WTC11 (cell line): ENCODE measurements around the gene DAD1. TPM values are rescaled to one million over a fixed set of nuclear protein-coding genes. Genes with fewer than 3 reads are reported as not detected.

Source experiments
- ATAC-seq: fragments of 200-7000 bp; cut with Tn5 transposase; 2 replicates; pipeline ENCODE4 v1.10.0; 2021; ENCODE audit warnings: mild to moderate bottlenecking, moderate library complexity
- CTCF ChIA-PET: fragments of 300-600 bp; sonication (Branson Sonifier 250); formaldehyde crosslinking; loops from one replicate; lab custom pipeline; 2021; ENCODE audit warnings: antibody characterized with exemption; lab: Charles Lee
- POLR2A ChIA-PET: fragments of 350-600 bp; sonication (Branson Sonifier 250); formaldehyde crosslinking; loops from one replicate; lab custom pipeline; 2021; ENCODE audit warnings: antibody characterized with exemption; lab: Charles Lee
- DNase-seq: peaks from one replicate; pipeline ENCODE4 v3.0.0; 2021; ENCODE audit warnings: low spot score
- H3K27ac Mint-ChIP-seq: 2 replicates; pipeline ENCODE4 v1.8.0; 2021; ENCODE audit warnings: mixed read lengths
- H3K27me3 Mint-ChIP-seq: 2 replicates; pipeline ENCODE4 v1.8.0; 2021; ENCODE audit warnings: low read depth, mild to moderate bottlenecking, moderate library complexity, mixed read lengths
- H3K36me3 Mint-ChIP-seq: 2 replicates; pipeline ENCODE4 v1.8.0; 2021; ENCODE audit warnings: mixed read lengths
- H3K4me1 Mint-ChIP-seq: 2 replicates; pipeline ENCODE4 v1.8.0; 2022; ENCODE audit warnings: mixed read lengths
- H3K4me3 Mint-ChIP-seq: 2 replicates; pipeline ENCODE4 v1.8.0; 2021; ENCODE audit warnings: mild to moderate bottlenecking, moderate library complexity, mixed read lengths
- H3K9me3 Mint-ChIP-seq: 2 replicates; pipeline ENCODE4 v1.8.0; 2021; ENCODE audit warnings: mixed read lengths
- ATF1 ChIP-seq: sonication (generic); formaldehyde crosslinking; IDR thresholded peaks from 2 replicates; pipeline ENCODE4 v1.8.1; 2023; ENCODE audit warnings: mild to moderate bottlenecking, moderate library complexity, missing genetic modification reagents
- CREM ChIP-seq: sonication (generic); formaldehyde crosslinking; IDR thresholded peaks from 2 replicates; pipeline ENCODE4 v1.8.1; 2022; ENCODE audit warnings: mild to moderate bottlenecking, missing genetic modification reagents, moderate library complexity
- ELF4 ChIP-seq: sonication (generic); formaldehyde crosslinking; IDR thresholded peaks from 2 replicates; pipeline ENCODE4 v1.8.1; 2022; ENCODE audit warnings: low read depth, mild to moderate bottlenecking, moderate library complexity, missing genetic modification reagents
- ETV6 ChIP-seq: sonication (generic); formaldehyde crosslinking; IDR thresholded peaks from 2 replicates; pipeline ENCODE4 v1.8.1; 2022; ENCODE audit warnings: mild to moderate bottlenecking, missing genetic modification reagents
- MXD4 ChIP-seq: fragments of 250-450 bp; sonication (Bioruptor Pico); IDR thresholded peaks from 2 replicates; pipeline ENCODE4 v1.8.0; 2021; ENCODE audit warnings: mild to moderate bottlenecking, moderate library complexity, borderline replicate concordance
- PRRX2 ChIP-seq: fragments of 250-450 bp; sonication (Bioruptor Pico); IDR thresholded peaks from 2 replicates; pipeline ENCODE4 v1.8.0; 2021; ENCODE audit warnings: mild to moderate bottlenecking
- SMAD4 ChIP-seq: sonication (generic); formaldehyde crosslinking; IDR thresholded peaks from 2 replicates; pipeline ENCODE4 v1.8.0; 2022; ENCODE audit warnings: mild to moderate bottlenecking, missing genetic modification reagents
- SOX15 ChIP-seq: fragments of 250-450 bp; sonication (Bioruptor Pico); IDR thresholded peaks from 2 replicates; pipeline ENCODE4 v1.9.0; 2021; ENCODE audit warnings: mild to moderate bottlenecking
- TP53 ChIP-seq: sonication (generic); formaldehyde crosslinking; IDR thresholded peaks from 2 replicates; pipeline ENCODE4 v1.8.1; 2023; ENCODE audit warnings: mild to moderate bottlenecking, missing genetic modification reagents
- ZNF138 ChIP-seq: sonication (generic); formaldehyde crosslinking; conservative IDR thresholded peaks from 2 replicates; pipeline ENCODE4 v1.8.1; 2022; ENCODE audit warnings: mild to moderate bottlenecking, moderate library complexity, missing genetic modification reagents
- ZNF263 ChIP-seq: sonication (generic); formaldehyde crosslinking; IDR thresholded peaks from 2 replicates; pipeline ENCODE4 v1.8.1; 2022; ENCODE audit warnings: low read depth, mild to moderate bottlenecking, moderate library complexity, missing genetic modification reagents
- total RNA-seq: library from RNA; stranded (reverse); gene quantifications from 3 replicates; pipeline ENCODE4 v1.2.3, GENCODE V29; 2021
- TF ChIP-seq, protein P1 (sequence below): sonication (generic); formaldehyde crosslinking; IDR thresholded peaks from 2 replicates; pipeline ENCODE4 v1.8.0; 2022; ENCODE audit warnings: mild to moderate bottlenecking, missing genetic modification reagents
- TF ChIP-seq, protein P2 (sequence below): sonication (generic); formaldehyde crosslinking; IDR thresholded peaks from 2 replicates; pipeline ENCODE4 v1.8.1; 2022; ENCODE audit warnings: missing genetic modification reagents, borderline replicate concordance
- TF ChIP-seq, protein P3 (sequence below): fragments of 250-450 bp; sonication (Bioruptor Pico); IDR thresholded peaks from 2 replicates; pipeline ENCODE4 v1.9.0; 2021; ENCODE audit warnings: mild to moderate bottlenecking
- TF ChIP-seq, protein P4 (sequence below): fragments of 250-450 bp; sonication (Bioruptor Pico); IDR thresholded peaks from 2 replicates; pipeline ENCODE4 v2.1.2; 2022; ENCODE audit warnings: mild to moderate bottlenecking, moderate library complexity

DAD1 gene
- total RNA-seq, 1 experiment from 2014 or later, result 125 TPM

DNA sequence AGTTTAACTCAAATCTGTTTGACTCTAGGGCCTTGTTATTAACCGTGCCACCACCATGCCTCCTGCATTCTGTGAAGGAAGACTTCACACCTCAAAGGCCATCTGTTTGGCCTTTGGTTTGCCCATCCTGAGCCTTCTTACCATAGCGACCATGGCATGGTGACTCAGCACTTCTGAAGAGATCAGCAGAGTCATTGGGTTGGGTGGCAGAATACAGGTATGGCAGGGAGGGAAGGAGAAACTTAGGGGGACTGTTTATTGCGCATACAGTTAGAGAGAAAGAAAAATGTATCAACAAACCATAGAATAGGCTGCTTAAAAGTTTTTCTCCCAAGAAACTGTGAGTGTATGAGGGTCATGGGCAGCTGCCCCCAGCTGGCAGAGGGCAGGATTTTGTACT is 49.2 kb downstream of the DAD1 start:
- CTCF ChIA-PET, result interaction anchor here (1.4 kb wide), 1 partner anchor 20 kb away, joined by 4 read pairs; no protein-coding TSS in a partner anchor
- Mint-ChIP-seq H3K4me3 (no peak overlapping the region), H3K36me3 (no peaks in the 10 kb centered on the region), H3K27me3 (no peaks in the 10 kb centered on the region), H3K9me3 (peaks cover 3% of the 10 kb centered on the region; the same call in 1 of the 2 replicates), H3K4me1 (peaks cover 4% of the 10 kb centered on the region), H3K27ac (no peak overlapping the region)
- DNase-seq (no peak), ATAC-seq (no peak)
- TF ChIP-seq ETV6, result no peak
- no peak for TF ChIP-seq MXD4 (CRISPR knock-in tag)
- TF ChIP-seq, protein P1, sequence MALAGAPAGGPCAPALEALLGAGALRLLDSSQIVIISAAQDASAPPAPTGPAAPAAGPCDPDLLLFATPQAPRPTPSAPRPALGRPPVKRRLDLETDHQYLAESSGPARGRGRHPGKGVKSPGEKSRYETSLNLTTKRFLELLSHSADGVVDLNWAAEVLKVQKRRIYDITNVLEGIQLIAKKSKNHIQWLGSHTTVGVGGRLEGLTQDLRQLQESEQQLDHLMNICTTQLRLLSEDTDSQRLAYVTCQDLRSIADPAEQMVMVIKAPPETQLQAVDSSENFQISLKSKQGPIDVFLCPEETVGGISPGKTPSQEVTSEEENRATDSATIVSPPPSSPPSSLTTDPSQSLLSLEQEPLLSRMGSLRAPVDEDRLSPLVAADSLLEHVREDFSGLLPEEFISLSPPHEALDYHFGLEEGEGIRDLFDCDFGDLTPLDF (CRISPR knock-in tag), result no peak
- no peak for TF ChIP-seq SMAD4 (CRISPR knock-in tag)
- TF ChIP-seq ZNF138, result no peak
- TF ChIP-seq, protein P2, sequence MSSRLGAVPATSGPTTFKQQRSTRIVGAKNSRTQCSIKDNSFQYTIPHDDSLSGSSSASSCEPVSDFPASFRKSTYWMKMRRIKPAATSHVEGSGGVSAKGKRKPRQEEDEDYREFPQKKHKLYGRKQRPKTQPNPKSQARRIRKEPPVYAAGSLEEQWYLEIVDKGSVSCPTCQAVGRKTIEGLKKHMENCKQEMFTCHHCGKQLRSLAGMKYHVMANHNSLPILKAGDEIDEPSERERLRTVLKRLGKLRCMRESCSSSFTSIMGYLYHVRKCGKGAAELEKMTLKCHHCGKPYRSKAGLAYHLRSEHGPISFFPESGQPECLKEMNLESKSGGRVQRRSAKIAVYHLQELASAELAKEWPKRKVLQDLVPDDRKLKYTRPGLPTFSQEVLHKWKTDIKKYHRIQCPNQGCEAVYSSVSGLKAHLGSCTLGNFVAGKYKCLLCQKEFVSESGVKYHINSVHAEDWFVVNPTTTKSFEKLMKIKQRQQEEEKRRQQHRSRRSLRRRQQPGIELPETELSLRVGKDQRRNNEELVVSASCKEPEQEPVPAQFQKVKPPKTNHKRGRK (CRISPR knock-in tag), result no peak
- POLR2A ChIA-PET, result no interaction called here

DNA sequence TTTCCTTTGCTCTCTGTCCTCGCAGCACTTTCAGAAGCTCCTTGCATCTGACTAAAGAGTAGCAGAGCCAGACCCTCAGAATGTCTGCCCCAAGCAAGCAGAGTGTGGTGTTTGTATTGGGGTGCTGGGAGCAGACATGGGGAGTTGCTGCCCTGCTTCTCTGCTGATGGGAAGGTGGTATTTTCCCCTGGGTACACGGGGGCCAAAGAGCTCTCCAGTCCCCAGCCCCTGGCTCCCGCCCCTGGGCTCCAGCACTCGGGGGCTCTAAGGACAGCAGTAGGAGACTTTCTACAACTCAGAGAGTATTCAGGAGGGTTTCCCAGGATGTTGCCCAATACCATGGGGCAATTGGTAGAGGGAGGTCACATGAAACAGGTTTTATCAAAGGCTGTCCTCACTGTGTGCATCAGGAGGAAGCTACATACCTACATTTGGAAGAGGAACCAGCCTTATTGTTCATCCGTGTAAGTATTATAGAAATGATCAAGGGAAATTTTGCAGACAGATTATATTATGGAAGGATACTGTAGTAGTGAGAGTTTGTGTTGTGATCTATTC is 50.3 kb downstream of the DAD1 start:
- no peak for TF ChIP-seq ZNF263
- no peak for TF ChIP-seq CREM (CRISPR knock-in tag)
- TF ChIP-seq, protein P1 (CRISPR knock-in tag), result no peak
- TF ChIP-seq SOX15 (CRISPR knock-in tag), result no peak
- TF ChIP-seq MXD4 (CRISPR knock-in tag), result no peak
- no peak for TF ChIP-seq TP53 (CRISPR knock-in tag)
- TF ChIP-seq ATF1, result no peak
- TF ChIP-seq, protein P3, sequence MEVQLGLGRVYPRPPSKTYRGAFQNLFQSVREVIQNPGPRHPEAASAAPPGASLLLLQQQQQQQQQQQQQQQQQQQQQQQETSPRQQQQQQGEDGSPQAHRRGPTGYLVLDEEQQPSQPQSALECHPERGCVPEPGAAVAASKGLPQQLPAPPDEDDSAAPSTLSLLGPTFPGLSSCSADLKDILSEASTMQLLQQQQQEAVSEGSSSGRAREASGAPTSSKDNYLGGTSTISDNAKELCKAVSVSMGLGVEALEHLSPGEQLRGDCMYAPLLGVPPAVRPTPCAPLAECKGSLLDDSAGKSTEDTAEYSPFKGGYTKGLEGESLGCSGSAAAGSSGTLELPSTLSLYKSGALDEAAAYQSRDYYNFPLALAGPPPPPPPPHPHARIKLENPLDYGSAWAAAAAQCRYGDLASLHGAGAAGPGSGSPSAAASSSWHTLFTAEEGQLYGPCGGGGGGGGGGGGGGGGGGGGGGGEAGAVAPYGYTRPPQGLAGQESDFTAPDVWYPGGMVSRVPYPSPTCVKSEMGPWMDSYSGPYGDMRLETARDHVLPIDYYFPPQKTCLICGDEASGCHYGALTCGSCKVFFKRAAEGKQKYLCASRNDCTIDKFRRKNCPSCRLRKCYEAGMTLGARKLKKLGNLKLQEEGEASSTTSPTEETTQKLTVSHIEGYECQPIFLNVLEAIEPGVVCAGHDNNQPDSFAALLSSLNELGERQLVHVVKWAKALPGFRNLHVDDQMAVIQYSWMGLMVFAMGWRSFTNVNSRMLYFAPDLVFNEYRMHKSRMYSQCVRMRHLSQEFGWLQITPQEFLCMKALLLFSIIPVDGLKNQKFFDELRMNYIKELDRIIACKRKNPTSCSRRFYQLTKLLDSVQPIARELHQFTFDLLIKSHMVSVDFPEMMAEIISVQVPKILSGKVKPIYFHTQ (CRISPR knock-in tag), result no peak
- TF ChIP-seq PRRX2 (CRISPR knock-in tag), result no peak
- no peak for TF ChIP-seq ELF4 (CRISPR knock-in tag)
- TF ChIP-seq, protein P4, sequence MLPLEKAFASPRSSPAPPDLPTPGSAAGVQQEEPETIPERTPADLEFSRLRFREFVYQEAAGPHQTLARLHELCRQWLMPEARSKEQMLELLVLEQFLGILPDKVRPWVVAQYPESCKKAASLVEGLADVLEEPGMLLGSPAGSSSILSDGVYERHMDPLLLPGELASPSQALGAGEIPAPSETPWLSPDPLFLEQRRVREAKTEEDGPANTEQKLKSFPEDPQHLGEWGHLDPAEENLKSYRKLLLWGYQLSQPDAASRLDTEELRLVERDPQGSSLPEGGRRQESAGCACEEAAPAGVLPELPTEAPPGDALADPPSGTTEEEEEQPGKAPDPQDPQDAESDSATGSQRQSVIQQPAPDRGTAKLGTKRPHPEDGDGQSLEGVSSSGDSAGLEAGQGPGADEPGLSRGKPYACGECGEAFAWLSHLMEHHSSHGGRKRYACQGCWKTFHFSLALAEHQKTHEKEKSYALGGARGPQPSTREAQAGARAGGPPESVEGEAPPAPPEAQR (CRISPR knock-in tag), result no peak
- ATAC-seq (no peak), DNase-seq (no peak)
- no peaks in the 10 kb centered on the region for H3K27me3 Mint-ChIP-seq
- no peaks in the 10 kb centered on the region for H3K36me3 Mint-ChIP-seq
- H3K9me3 Mint-ChIP-seq, result peaks cover 3% of the 10 kb centered on the region; the same call in 1 of the 2 replicates
- ChIA-PET POLR2A (no interaction called here), CTCF (interaction anchor here (0.7 to 1.4 kb wide), 6 partner anchors 8 to 582 kb away, joined by 3 to 4 read pairs (median 3); no protein-coding TSS in a partner anchor)
- H3K27ac Mint-ChIP-seq, result no peak overlapping the region
- H3K4me3 Mint-ChIP-seq, result no peak overlapping the region
- H3K4me1 Mint-ChIP-seq, result peaks cover 4% of the 10 kb centered on the region
